Transverse colon (tissue), 4 donors: Measurements from ENCODE around the gene FARP1.

Experiments used
- CTCF ChIP-seq, 5 experiments: fragments of 200-600 bp in 3 of 5; fragments of 450-650 bp in 2 of 5; sonication (generic) in 3 of 5; IDR thresholded peaks; 1 replicate in 2 of 5; 2 replicates in 3 of 5; pipeline ENCODE4 v1.5.1; 2016 to 2017; ENCODE audit warnings: antibody characterized with exemption in 5 of 5, inconsistent platforms in 3 of 5, mild to moderate bottlenecking in 2 of 5, moderate library complexity in 1 of 5
- EP300 ChIP-seq: sonication (generic); formaldehyde crosslinking; IDR thresholded peaks from one replicate; pipeline ENCODE4 v1.6.1; 2017; ENCODE audit warnings: antibody characterized with exemption, low read depth
- POLR2A ChIP-seq: fragments of 450-650 bp; IDR thresholded peaks from one replicate; pipeline ENCODE4 v1.6.1; 2016; ENCODE audit warnings: antibody characterized with exemption, mild to moderate bottlenecking, moderate library complexity
- POLR2AphosphoS5 ChIP-seq, 3 donors: sonication (generic); formaldehyde crosslinking; IDR thresholded peaks; one replicate each; pipeline ENCODE4 v1.6.1; 2016; ENCODE audit warnings: antibody characterized with exemption in 3 of 3

- no peak for TF ChIP-seq CTCF (IDR thresholded peaks at IDR 0.05)
- no peak for TF ChIP-seq POLR2A
- no peak for TF ChIP-seq EP300
- TF ChIP-seq POLR2AphosphoS5 (IDR thresholded peaks at IDR 0.05), result no peak
Observed at GRCh38 chr13:98220271-98220791, 77.4 kb downstream of the FARP1 start.
